AG04449 (cell line): ENCODE measurements around the gene TRAIP.
A peak's percentile ranks its signal among the peaks of the same experiment; 100 is the strongest.

ENCODE experiments used
- CTCF ChIA-PET: fragments of 350-600 bp; formaldehyde crosslinking; extraction: SDS; loops from one replicate; lab custom pipeline; 2021; ENCODE audit warnings: antibody characterized with exemption; lab: Yijun Ruan, JAX
- POLR2A ChIA-PET: fragments of 400-600, 350-600 bp; formaldehyde crosslinking; extraction: SDS; loops from one replicate; lab custom pipeline; 2020; ENCODE audit warnings: antibody characterized with exemption, inconsistent platforms; lab: Yijun Ruan, JAX
- DNase-seq: peaks from one replicate; pipeline ENCODE4 v3.0.0-alpha.2; 2010; ENCODE audit warnings: low read depth, low spot score
- H3K4me3 ChIP-seq: 2 replicates; pipeline ENCODE4 v1.5.1; 2011; ENCODE audit warnings: low read depth, mild to moderate bottlenecking, control low read depth, low read length
- TF ChIP-seq, protein P1 (sequence below): IDR thresholded peaks from one replicate; pipeline ENCODE4 v1.5.1; 2011; ENCODE audit warnings: mild to moderate bottlenecking, moderate library complexity, low read length, control low read depth, inconsistent platforms; ENCODE audit not compliant: insufficient read depth; ENCODE audit errors: missing control alignments

Gene TRAIP

DNA sequence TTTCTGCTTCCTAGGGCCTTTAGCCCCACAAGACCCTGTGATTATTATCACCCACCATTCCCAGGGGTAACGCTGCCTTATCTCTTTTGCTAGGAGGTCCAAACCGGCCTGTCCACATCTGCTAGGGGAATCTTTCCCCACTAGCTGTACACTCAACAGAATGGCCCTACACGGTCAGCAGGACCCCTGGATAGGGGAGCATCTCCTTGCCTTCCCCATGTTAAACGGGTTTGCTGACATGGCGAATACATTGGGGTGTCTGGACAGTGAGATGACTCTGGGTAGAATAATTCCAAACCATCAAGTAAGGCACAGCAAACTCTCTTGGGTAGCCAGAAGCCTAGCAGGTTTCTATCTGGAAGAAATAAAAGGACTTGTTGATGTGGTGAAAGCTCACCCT lies 702 bp downstream of the TRAIP start:
- TF ChIP-seq, protein P1, sequence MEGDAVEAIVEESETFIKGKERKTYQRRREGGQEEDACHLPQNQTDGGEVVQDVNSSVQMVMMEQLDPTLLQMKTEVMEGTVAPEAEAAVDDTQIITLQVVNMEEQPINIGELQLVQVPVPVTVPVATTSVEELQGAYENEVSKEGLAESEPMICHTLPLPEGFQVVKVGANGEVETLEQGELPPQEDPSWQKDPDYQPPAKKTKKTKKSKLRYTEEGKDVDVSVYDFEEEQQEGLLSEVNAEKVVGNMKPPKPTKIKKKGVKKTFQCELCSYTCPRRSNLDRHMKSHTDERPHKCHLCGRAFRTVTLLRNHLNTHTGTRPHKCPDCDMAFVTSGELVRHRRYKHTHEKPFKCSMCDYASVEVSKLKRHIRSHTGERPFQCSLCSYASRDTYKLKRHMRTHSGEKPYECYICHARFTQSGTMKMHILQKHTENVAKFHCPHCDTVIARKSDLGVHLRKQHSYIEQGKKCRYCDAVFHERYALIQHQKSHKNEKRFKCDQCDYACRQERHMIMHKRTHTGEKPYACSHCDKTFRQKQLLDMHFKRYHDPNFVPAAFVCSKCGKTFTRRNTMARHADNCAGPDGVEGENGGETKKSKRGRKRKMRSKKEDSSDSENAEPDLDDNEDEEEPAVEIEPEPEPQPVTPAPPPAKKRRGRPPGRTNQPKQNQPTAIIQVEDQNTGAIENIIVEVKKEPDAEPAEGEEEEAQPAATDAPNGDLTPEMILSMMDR, result no peak
- peak overlapping the region; percentile 88 for H3K4me3 ChIP-seq
- no peak for DNase-seq
- ChIA-PET POLR2A (interaction anchor here (0.8 kb wide), 1 partner anchor 56 kb away, joined by 4 read pairs; the partner anchor contains the start of gene CDHR4), CTCF (interaction anchor here (1.0 to 6.0 kb wide), 3 partner anchors 10 to 39 kb away, joined by 3 to 57 read pairs (median 4); no protein-coding TSS in a partner anchor)

DNA sequence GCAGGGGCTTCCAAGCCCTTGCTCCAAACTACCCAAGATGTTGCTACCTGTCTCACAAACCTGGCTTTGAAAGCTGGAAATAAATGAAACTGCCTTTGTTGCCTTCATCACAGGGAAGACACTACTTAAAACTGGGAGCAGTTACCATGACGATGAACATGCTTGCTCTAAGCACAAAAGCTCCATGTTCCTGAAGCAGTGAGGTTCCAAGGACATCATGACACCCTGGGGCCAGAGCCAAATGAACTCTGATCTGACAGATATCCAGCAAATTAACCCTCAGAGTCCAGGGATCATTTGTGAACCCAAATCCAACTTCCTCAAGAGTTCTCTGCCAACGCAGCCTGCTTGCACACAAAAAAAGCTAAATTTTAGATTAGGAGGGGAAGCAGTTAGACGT lies 10.7 kb downstream of the TRAIP start:
- POLR2A ChIA-PET, result no interaction called here
- CTCF ChIA-PET, result interaction anchor here (0.7 to 2.5 kb wide), 4 partner anchors 10 to 306 kb away, joined by 3 to 24 read pairs (median 4); partner anchors contain the start of gene INKA1
- TF ChIP-seq, protein P1, result no peak
- DNase-seq, result no peak
- no peak overlapping the region for H3K4me3 ChIP-seq

DNA sequence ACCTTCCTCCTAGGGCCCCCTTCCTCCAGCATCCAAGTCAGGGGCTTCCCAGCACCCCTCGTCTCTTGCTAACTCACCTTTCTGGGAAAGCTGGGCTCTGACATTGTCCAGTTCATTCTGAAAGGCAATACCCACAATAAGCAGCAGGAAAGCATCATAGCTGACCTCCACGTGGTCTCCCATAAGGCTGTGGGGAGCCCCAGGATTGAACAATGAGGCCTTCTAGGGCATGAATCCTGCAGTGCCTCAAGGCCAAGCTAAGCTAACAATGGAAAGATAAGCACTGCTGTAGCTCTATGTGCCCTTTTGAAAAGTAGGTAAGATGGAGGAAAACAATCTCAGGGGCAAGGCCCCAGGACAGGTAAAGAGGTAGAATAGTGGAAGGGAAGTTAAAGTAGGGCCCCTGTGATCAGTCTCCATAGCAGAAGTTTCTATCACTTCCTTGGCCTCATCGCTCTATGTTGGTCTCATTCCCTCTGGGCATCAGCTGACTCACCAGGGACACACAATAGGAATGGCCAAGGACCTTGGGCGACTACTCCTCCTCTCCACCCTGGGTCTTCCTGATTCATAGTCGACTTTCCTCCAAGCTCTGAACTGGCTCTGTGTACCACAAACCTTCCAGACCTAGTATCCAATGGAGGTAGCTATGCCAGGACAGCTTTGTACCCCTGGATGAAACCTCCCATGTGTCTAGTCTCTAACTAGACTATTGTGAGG lies 11.7 kb downstream of the TRAIP start:
- POLR2A ChIA-PET, result no interaction called here
- DNase-seq, result no peak
- CTCF ChIA-PET, result interaction anchor here (0.8 to 2.5 kb wide), 3 partner anchors 9 to 305 kb away, joined by 4 to 24 read pairs (median 5); partner anchors contain the start of gene INKA1
- no peak overlapping the region for H3K4me3 ChIP-seq
- TF ChIP-seq, protein P1, result no peak

DNA sequence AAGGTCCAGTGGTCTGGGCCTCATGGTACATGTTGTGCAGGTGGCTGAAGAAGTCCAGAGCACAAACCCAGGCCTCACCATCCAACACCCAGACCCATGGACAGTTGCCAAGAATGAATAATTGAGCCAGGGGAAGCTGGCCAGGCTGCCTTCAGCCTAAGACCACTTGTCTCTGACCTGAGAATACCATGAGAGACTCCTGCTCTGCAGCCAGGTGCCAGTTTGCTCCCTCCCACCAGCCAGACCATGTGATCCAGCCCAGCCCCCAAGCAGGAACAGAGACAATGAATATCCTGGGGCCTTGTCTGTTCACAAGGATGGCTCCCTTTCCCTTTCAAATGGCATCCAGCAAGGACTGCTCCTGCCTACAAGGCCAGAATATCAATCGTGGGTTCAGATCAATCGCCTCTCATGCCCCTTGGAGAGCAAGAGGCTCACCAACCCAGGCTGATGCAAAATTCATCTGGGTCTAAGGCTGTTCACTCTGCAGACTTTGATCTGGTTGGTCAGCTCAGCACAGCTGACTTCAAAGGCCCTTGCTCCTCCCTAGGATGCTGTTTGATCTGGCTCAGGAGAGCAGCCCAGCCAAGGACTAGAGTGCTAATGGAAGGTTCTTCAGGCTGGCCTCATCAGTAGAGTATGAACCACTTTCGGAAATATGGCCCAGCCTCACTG lies 13.4 kb downstream of the TRAIP start:
- DNase-seq, result no peak
- H3K4me3 ChIP-seq, result no peak overlapping the region
- POLR2A ChIA-PET, result no interaction called here
- TF ChIP-seq, protein P1, result no peak
- CTCF ChIA-PET, result interaction anchor here (0.6 to 19.5 kb wide), 7 partner anchors 9 to 304 kb away, joined by 3 to 507 read pairs (median 12); partner anchors contain the start of genes CDHR4, INKA1 and TRAIP

DNA sequence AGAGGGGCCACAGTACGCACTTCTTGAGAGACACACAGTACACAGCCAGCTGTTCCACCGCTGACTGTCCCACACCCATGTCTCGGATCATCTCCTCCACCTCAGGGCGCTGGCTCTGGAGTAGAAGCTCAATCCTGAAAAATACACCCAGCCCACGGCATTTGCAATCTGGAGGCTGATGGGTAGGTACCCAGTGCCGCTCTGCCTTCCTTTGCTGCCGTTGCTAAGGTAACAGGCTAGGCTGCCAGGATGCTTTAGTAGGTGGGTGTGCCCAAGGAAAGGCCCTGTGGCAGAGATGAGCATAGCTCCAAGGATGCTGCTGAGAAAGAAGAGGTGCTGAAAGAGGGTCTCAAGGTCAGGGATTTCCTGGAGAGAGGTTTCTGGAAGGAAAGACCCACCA lies 14.6 kb downstream of the TRAIP start:
- POLR2A ChIA-PET, result no interaction called here
- DNase-seq, result no peak
- TF ChIP-seq, protein P1, result no peak
- no peak overlapping the region for H3K4me3 ChIP-seq
- CTCF ChIA-PET, result interaction anchor here (1.0 to 19.5 kb wide), 15 partner anchors 8 to 347 kb away, joined by 3 to 507 read pairs (median 8); partner anchors contain the start of genes CDHR4, INKA1, IP6K1 and TRAIP
